ENCODE data around the gene RGPD5. TPM values are rescaled to one million over a fixed set of nuclear protein-coding genes. Genes with fewer than 3 reads are reported as not detected.
"Not testable (repeated sequence)": the region's sequence is repeated elsewhere in the genome, so short reads cannot be mapped to it uniquely, and the experiment has no call there.

RGPD5 gene
- total RNA-seq, 2 donors from 2014 or later, result 25.7 to 42.8 TPM

DNA sequence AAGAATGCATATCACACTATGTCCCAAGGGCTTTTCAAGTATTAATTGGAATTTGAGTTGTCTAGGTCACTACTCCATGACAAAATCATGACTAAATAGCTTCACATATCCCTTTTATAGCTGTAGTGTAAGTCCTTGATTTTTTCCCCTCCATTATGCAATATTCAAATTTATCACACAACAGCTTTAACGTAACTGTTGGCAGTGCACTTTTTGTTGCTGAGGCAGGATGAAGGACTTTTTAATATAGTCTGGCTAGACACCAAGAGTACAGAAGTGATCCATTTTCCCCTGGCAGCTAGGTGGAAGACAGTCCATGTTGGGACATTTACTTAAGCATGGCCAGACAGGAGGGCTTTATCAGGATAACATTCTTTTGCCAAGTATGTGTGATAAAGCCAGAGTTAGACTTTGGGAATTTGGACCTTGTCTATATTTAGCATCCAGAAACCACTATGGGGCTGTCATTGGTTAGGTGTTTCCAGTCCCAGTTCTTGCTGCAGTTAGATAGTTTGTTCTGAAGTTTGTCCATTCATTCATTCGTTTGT is 11.6 kb upstream of the RGPD5 start:
- H3K9me3 ChIP-seq; H3K27me3 ChIP-seq; DNase-seq; H3K4me3 ChIP-seq; intact Hi-C loops (cut with DNase I); H3K27ac ChIP-seq; H3K4me1 ChIP-seq; H3K36me3 ChIP-seq (replicated peaks in 1 of 2; ENCODE audit: insufficient read depth in 1 of 2, low read depth in 2 of 2): not testable (repeated sequence)
- peak; percentile 87 for ATAC-seq
- WGBS, 2 donors, result no CpG with 5 or more reads among the region's 2 CpGs

- no CpG with 5 or more reads among the region's 12 CpGs for WGBS, 2 donors
- H3K27ac ChIP-seq; H3K4me3 ChIP-seq; H3K36me3 ChIP-seq (replicated peaks in 1 of 2; ENCODE audit: insufficient read depth in 1 of 2, low read depth in 2 of 2); intact Hi-C loops (cut with DNase I); H3K9me3 ChIP-seq; ATAC-seq; DNase-seq; H3K4me1 ChIP-seq; H3K27me3 ChIP-seq: not testable (repeated sequence)
Observed at GRCh38 chr2:109791530-109792279, 2.4 kb upstream of the RGPD5 start.

DNA sequence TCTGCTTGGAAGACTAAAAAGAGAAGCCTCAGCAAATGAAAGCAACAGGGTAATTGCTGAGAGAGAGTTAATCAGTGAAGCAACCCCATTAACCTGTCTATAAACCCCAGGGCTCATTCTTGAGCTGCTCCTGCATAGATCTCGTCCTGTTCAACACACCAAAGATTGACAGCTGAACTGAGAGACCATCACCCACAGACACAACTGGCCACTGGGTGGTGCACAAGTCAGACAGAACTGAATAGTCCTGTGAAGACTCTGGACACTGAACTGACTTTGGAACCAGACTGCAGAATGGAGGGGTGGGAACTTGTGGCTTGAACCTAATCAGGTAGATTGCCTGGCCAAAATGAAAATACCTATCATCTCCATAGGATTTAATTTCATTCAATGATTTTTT is 1.4 kb upstream of the RGPD5 start:
- no CpG with 5 or more reads among the region's 1 CpG for WGBS, 2 donors
- intact Hi-C loops (cut with DNase I); H3K4me3 ChIP-seq; H3K36me3 ChIP-seq (replicated peaks in 1 of 2; ENCODE audit: insufficient read depth in 1 of 2, low read depth in 2 of 2); H3K27ac ChIP-seq; H3K27me3 ChIP-seq; ATAC-seq; H3K9me3 ChIP-seq; H3K4me1 ChIP-seq; DNase-seq: not testable (repeated sequence)

GRCh38 chr2:109871129-109871751 is 77.1 kb downstream of the RGPD5 start:
- ATAC-seq, result peak; percentile 85

DNA sequence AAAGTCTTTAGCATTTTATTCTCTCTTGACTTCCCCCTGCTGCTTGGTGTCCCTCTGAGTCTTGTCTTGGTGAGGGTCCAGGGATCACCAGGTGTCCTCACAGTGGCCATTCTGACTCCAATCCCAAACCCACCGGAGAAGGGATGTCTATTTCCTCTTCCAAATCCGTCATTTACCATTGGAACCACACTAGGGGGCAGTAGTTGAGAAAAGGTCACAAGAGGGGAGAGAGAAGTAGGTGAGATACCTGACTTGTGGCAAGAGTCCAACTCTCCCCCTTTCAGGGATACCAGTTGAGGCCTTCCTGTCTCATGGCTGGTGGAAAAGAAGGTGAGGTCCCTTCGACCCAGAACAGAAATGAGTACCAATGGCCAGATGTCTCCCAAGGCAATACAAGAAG is 82.5 kb downstream of the RGPD5 start:
- H3K27ac ChIP-seq; ATAC-seq; H3K36me3 ChIP-seq (replicated peaks in 1 of 2; ENCODE audit: insufficient read depth in 1 of 2, low read depth in 2 of 2); H3K4me3 ChIP-seq; H3K27me3 ChIP-seq; intact Hi-C loops (cut with DNase I); H3K9me3 ChIP-seq; DNase-seq; H3K4me1 ChIP-seq: not testable (repeated sequence)
- no CpG with 5 or more reads among the region's 3 CpGs for WGBS, 2 donors

More at GRCh38 chr2:109871129-109871751, 77.1 kb downstream of the RGPD5 start:
- WGBS, 2 donors, result no CpG with 5 or more reads among the region's 8 CpGs
- H3K36me3 ChIP-seq (replicated peaks in 1 of 2; ENCODE audit: insufficient read depth in 1 of 2, low read depth in 2 of 2); H3K27me3 ChIP-seq; H3K4me3 ChIP-seq; H3K9me3 ChIP-seq; H3K4me1 ChIP-seq; H3K27ac ChIP-seq; DNase-seq; intact Hi-C loops (cut with DNase I): not testable (repeated sequence)

DNA sequence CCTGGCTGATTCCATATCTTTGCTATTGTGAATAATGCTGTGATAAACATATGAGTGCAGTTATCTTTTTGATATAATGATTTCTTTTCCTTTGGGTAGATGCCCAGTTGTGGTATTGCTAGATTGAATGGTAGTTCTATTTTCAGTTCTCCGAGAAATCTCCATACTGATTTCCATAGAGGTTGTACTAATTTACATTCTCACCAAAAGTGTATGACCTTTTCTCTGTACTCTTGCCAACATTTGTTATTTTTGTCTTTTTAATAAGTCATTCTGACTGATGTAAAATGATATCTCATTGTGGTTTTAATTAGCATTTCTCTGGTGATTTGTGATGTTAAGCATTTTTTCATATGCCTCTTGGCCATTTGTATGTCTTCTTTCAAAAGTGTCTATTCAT is 88.0 kb downstream of the RGPD5 start:
- H3K4me3 ChIP-seq; intact Hi-C loops (cut with DNase I); H3K27me3 ChIP-seq; H3K27ac ChIP-seq; DNase-seq; ATAC-seq; H3K9me3 ChIP-seq; H3K4me1 ChIP-seq; H3K36me3 ChIP-seq (replicated peaks in 1 of 2; ENCODE audit: insufficient read depth in 1 of 2, low read depth in 2 of 2): not testable (repeated sequence)
- WGBS, 2 donors, result no CpG with 5 or more reads among the region's 1 CpG

- H3K27ac ChIP-seq; H3K27me3 ChIP-seq; H3K4me1 ChIP-seq; DNase-seq; H3K9me3 ChIP-seq; intact Hi-C loops (cut with DNase I); ATAC-seq; H3K4me3 ChIP-seq; H3K36me3 ChIP-seq (replicated peaks in 1 of 2; ENCODE audit: insufficient read depth in 1 of 2, low read depth in 2 of 2): not testable (repeated sequence)
- no CpG with 5 or more reads among the region's 4 CpGs for WGBS, 2 donors
Observed at GRCh38 chr2:109888414-109888813, 94.3 kb downstream of the RGPD5 start.

GRCh38 chr2:109889909-109890308 is 95.8 kb downstream of the RGPD5 start:
- intact Hi-C loops (cut with DNase I); H3K36me3 ChIP-seq (replicated peaks in 1 of 2; ENCODE audit: insufficient read depth in 1 of 2, low read depth in 2 of 2); H3K9me3 ChIP-seq; H3K27ac ChIP-seq; DNase-seq; H3K27me3 ChIP-seq; H3K4me3 ChIP-seq; H3K4me1 ChIP-seq: not testable (repeated sequence)
- no CpG with 5 or more reads among the region's 4 CpGs for WGBS, 2 donors
- ATAC-seq, result peak; percentile 57

DNA sequence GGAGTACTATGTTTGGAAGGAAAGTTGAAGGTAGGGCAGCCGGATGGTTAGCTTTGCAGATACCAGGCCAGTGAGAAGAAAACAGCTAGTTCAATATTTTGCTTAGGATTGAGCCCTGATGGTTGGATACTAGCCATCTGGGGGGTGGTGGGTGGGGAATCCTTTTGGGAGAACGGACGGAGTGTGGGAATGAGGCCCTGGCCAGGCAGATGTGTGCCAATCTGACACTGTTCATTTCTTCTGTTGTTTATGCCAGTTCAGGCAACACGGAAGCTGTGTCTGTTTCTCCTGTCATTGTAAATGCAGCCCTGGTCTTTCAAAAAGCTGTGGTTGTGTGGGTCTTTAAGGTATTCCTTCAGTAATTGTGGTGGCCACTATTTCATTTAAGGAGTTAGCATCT is 96.9 kb downstream of the RGPD5 start:
- H3K4me3 ChIP-seq; H3K27ac ChIP-seq; DNase-seq; H3K4me1 ChIP-seq; H3K27me3 ChIP-seq; H3K9me3 ChIP-seq; intact Hi-C loops (cut with DNase I); H3K36me3 ChIP-seq (replicated peaks in 1 of 2; ENCODE audit: insufficient read depth in 1 of 2, low read depth in 2 of 2): not testable (repeated sequence)
- peak; percentile 51 for ATAC-seq
- no CpG with 5 or more reads among the region's 4 CpGs for WGBS, 2 donors

GRCh38 chr2:109893736-109894135 is 99.6 kb downstream of the RGPD5 start:
- intact Hi-C loops (cut with DNase I); DNase-seq; H3K9me3 ChIP-seq; H3K4me1 ChIP-seq; H3K27ac ChIP-seq; H3K4me3 ChIP-seq; H3K36me3 ChIP-seq (replicated peaks in 1 of 2; ENCODE audit: insufficient read depth in 1 of 2, low read depth in 2 of 2); H3K27me3 ChIP-seq: not testable (repeated sequence)
- no CpG with 5 or more reads among the region's 7 CpGs for WGBS, 2 donors
- peak; percentile 67 for ATAC-seq

GRCh38 chr2:109894141-109894540 is 100.0 kb downstream of the RGPD5 start:
- DNase-seq; intact Hi-C loops (cut with DNase I); H3K4me3 ChIP-seq; H3K27me3 ChIP-seq; H3K36me3 ChIP-seq (replicated peaks in 1 of 2; ENCODE audit: insufficient read depth in 1 of 2, low read depth in 2 of 2); H3K9me3 ChIP-seq; H3K27ac ChIP-seq; H3K4me1 ChIP-seq: not testable (repeated sequence)
- ATAC-seq, result peak; percentile 66
- WGBS, 2 donors, result no CpG with 5 or more reads among the region's 6 CpGs

Measured in body of pancreas (tissue), 4 donors.